ENCODE results near the gene BAD.
"Not testable (repeated sequence)": the region's sequence is repeated elsewhere in the genome, so short reads cannot be mapped to it uniquely, and the experiment has no call there.

BAD gene

GRCh38 chr11:64255135-64256128, 29.0 kb downstream of the BAD start:
- no peak for DNase-seq

- no peak for DNase-seq
These were observed 30.1 kb downstream of the BAD start for GRCh38 chr11:64254326-64254725.

GRCh38 chr11:64253481-64253880, 31.0 kb downstream of the BAD start:
- DNase-seq, result no peak

- no peak for DNase-seq
These were observed 31.4 kb downstream of the BAD start for GRCh38 chr11:64253043-64253442.

- no peak for DNase-seq
These were observed 32.2 kb downstream of the BAD start for GRCh38 chr11:64252003-64252872.

- no peak for DNase-seq
These were observed 32.8 kb downstream of the BAD start for GRCh38 chr11:64251753-64252002.

GRCh38 chr11:64251016-64251752, 33.3 kb downstream of the BAD start, which contains the start of gene PLCB3:
PLCB3 (plus strand) TSS chr11:64251530; CDS start chr11:64251650, 120 bp downstream.
- peak; percentile 74 for DNase-seq

- no peak for DNase-seq
These were observed 34.0 kb downstream of the BAD start for GRCh38 chr11:64250415-64251015.

- DNase-seq, result no peak
These were observed 34.7 kb downstream of the BAD start for GRCh38 chr11:64249563-64250414.

- no peak for DNase-seq
These were observed 35.4 kb downstream of the BAD start for GRCh38 chr11:64249038-64249437.

- DNase-seq, result no peak
These were observed 35.9 kb downstream of the BAD start for GRCh38 chr11:64248578-64248977.

- DNase-seq, result no peak
These were observed 36.5 kb downstream of the BAD start for GRCh38 chr11:64247729-64248531.

GRCh38 chr11:64246871-64247728, 37.4 kb downstream of the BAD start, which contains the start of gene PPP1R14B:
PPP1R14B (minus strand) TSS chr11:64246943; CDS start chr11:64246673, 270 bp downstream.
- peak; percentile 81 for DNase-seq

GRCh38 chr11:64246621-64246870, 37.9 kb downstream of the BAD start:
- DNase-seq, result not testable (repeated sequence)

GRCh38 chr11:64245797-64246620, 38.5 kb downstream of the BAD start:
- DNase-seq, result peak; percentile 68

GRCh38 chr11:64245401-64245796, 39.1 kb downstream of the BAD start:
- DNase-seq, result peak; percentile 67

- no peak for DNase-seq
These were observed 39.5 kb downstream of the BAD start for GRCh38 chr11:64244966-64245365.

- DNase-seq, result no peak
These were observed 40.4 kb downstream of the BAD start for GRCh38 chr11:64244107-64244506.
